AG04449 (cell line): Measurements from ENCODE around the gene CD53.

Source experiments
- CTCF ChIA-PET: fragments of 350-600 bp; formaldehyde crosslinking; extraction: SDS; loops from one replicate; lab custom pipeline; 2021; ENCODE audit warnings: antibody characterized with exemption; lab: Yijun Ruan, JAX
- POLR2A ChIA-PET: fragments of 400-600, 350-600 bp; formaldehyde crosslinking; extraction: SDS; loops from one replicate; lab custom pipeline; 2020; ENCODE audit warnings: antibody characterized with exemption, inconsistent platforms; lab: Yijun Ruan, JAX
- DNase-seq: peaks from one replicate; pipeline ENCODE4 v3.0.0-alpha.2; 2010; ENCODE audit warnings: low read depth, low spot score
- H3K4me3 ChIP-seq: 2 replicates; pipeline ENCODE4 v1.5.1; 2011; ENCODE audit warnings: low read depth, mild to moderate bottlenecking, control low read depth, low read length
- TF ChIP-seq, protein P1 (sequence below): IDR thresholded peaks from one replicate; pipeline ENCODE4 v1.5.1; 2011; ENCODE audit warnings: mild to moderate bottlenecking, moderate library complexity, low read length, control low read depth, inconsistent platforms; ENCODE audit not compliant: insufficient read depth; ENCODE audit errors: missing control alignments

Gene CD53

DNA sequence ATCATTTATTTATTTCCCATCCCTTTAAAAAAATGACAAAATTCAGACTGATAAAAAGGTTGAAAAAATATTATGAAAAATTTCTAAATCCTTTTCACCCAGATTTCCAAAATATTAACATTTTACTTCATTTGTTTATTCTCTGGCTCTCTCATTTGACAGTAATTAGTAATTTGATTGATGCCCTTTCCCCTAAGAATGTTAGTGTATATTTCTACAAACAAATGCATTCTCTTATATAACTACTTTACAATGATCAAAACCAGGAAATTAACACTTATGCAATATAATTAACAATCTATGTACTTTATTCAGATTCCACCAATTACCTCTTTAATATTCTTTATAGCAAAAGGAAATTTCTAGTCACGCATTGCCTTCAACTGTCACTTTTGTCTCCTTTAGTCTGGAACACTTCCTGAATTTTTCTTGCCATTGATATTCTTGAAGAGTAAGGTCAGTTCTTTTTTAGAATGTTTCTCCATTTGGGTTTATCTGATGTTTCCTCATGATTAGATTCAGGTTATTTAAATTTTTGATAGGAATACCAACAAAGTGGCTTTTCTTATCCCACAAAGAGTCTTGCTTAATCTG, 3.9 kb downstream of the CD53 start:
- CTCF ChIA-PET: no interaction called here
- no peak overlapping the region for H3K4me3 ChIP-seq
- no peak for DNase-seq

DNA sequence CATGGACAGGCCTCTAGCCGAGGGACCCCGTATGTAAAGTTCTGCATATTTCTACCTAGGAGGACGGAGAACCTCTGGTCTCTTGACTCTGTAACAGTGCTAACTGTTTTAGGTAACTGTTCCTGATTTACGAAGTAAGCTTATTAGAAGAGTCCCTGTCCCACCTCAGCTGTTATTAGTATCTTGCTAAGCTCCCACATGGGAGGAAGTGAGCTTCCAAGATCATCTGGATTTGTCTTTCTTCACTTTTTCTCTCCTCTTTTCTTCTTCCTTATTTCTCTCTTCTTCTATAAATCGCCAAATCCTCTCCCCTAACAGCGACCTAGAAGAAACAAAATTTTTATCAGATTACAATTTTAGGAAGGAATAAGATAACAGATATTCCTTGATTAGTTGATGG, 4.4 kb downstream of the CD53 start:
- H3K4me3 ChIP-seq: no peak overlapping the region
- no peak for DNase-seq
- POLR2A ChIA-PET: no interaction called here
- TF ChIP-seq, protein P1, sequence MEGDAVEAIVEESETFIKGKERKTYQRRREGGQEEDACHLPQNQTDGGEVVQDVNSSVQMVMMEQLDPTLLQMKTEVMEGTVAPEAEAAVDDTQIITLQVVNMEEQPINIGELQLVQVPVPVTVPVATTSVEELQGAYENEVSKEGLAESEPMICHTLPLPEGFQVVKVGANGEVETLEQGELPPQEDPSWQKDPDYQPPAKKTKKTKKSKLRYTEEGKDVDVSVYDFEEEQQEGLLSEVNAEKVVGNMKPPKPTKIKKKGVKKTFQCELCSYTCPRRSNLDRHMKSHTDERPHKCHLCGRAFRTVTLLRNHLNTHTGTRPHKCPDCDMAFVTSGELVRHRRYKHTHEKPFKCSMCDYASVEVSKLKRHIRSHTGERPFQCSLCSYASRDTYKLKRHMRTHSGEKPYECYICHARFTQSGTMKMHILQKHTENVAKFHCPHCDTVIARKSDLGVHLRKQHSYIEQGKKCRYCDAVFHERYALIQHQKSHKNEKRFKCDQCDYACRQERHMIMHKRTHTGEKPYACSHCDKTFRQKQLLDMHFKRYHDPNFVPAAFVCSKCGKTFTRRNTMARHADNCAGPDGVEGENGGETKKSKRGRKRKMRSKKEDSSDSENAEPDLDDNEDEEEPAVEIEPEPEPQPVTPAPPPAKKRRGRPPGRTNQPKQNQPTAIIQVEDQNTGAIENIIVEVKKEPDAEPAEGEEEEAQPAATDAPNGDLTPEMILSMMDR: no peak
- CTCF ChIA-PET: no interaction called here

More for the DNA sequence above, 3.9 kb downstream of the CD53 start:
- TF ChIP-seq, protein P1: no peak
- POLR2A ChIA-PET: no interaction called here

DNA sequence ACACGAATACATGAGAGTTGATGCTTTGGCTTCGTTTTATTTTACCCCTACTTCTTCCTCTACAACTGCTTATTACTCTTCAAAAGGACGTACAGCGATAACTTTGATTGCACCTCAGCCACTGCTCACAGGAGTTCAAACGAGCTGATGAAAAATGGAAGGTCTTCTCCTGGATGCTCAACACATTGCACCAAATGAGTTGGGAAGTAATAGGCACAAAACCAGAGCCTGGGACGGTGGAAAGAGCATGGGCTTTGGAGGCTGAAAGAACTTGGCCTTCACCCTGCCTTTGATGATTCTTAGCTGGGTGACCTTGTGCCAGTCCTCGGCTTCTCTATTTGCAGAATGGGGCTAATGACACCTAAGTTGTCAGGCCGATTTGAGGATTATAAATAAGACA, 4.8 kb downstream of the CD53 start:
- POLR2A ChIA-PET: no interaction called here

DNA sequence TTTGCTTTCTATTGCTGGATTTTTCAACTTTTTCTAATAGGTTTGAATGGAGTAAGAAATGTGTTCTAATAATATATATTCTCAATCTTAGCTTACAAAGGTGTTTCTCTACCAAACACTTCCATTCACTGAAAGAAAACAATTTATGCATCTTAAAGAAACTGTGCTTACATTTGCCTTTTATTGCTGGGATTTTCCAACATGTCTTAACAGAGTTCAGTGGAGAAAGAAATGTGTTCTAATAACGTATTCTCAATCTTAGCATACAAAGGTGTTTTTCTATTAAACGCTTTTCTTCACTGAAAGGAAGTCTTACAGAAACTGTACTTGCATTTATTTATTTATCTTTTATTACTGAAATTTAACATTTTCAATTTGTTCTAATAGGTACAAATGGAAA, 5.6 kb downstream of the CD53 start:
- TF ChIP-seq, protein P1: no peak
- ChIA-PET POLR2A (no interaction called here), CTCF (no interaction called here)
- H3K4me3 ChIP-seq: no peak overlapping the region
- no peak for DNase-seq

More for the DNA sequence above, 4.8 kb downstream of the CD53 start:
- no peak for DNase-seq
- H3K4me3 ChIP-seq: no peak overlapping the region
- CTCF ChIA-PET: no interaction called here
- TF ChIP-seq, protein P1: no peak

DNA sequence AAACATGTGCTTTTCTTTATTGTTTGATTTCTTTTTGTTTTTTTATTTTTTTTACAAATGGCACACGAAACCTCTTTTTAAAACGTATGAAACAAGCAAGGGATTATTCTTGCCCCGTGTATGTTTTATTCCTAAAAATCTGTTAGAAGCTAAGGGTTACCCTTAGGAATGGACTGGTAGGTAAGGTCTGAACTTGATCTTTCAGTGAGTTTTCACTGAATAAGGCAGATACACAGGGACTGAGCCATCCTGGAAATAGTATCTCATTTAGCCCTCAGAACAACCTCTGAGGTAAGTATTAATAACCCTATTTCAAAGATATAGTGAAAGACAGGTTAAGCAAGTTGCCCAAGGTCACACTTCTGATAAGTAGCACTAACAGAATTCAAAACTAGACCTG, 6.0 kb downstream of the CD53 start:
- no peak overlapping the region for H3K4me3 ChIP-seq
- ChIA-PET CTCF (no interaction called here), POLR2A (no interaction called here)
- TF ChIP-seq, protein P1: no peak
- no peak for DNase-seq

DNA sequence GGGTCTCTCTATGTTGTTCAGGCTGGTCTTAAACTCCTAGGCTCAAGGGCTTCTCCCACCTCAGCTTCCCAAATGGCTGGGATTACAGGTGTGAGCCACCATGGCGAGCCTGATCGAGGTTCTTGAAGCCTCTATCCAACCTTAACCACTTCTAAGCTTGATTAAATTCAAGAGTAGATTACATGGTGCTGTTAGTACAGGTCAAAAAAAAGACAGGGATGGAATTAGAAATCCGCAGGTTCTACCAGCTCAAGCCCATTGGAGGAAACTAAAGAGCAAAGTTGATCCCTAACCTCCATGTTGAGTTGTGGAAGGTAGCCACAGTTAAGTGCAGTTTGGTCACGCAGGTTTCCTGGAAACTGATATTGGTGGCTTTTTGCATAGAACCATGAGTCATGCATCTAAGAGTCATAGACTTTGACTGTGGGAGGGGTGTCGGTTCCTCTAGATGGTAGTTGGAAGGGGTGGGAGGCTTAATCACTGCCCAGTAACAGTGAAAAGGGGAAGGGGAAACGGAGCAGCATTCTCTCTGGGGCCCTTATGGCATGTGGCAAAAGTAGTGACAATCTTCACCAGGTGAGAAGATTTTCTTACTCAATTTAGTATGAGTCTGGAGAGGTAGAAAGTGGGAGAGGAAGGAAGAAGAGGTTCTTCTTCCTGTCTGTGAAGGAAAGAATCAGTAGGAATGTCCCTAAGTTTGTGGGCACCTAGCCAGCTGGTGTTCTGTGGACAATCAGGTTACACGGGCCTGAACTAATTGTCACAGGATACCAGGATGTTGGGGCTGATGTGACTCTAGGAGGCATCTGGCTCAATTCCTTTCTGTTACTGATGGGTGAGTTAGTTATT, 7.0 kb downstream of the CD53 start:
- H3K4me3 ChIP-seq: no peak overlapping the region
- TF ChIP-seq, protein P1: no peak
- CTCF ChIA-PET: no interaction called here
- no peak for DNase-seq
- POLR2A ChIA-PET: no interaction called here
